Breast epithelium (tissue), 3 donors: Measurements from ENCODE around the gene PKNOX2.

Experiments
- CTCF ChIP-seq, 3 donors: fragments of 450-650 bp; IDR thresholded peaks; one replicate each; pipeline ENCODE4 v1.5.1; 2016 to 2017; ENCODE audit warnings: antibody characterized with exemption in 3 of 3, mild to moderate bottlenecking in 3 of 3, moderate library complexity in 3 of 3
- POLR2A ChIP-seq: fragments of 450-650 bp; IDR thresholded peaks from one replicate; pipeline ENCODE4 v1.6.1; 2016; ENCODE audit warnings: antibody characterized with exemption, mild to moderate bottlenecking, moderate library complexity
- POLR2AphosphoS5 ChIP-seq, 3 donors: sonication (generic); formaldehyde crosslinking; IDR thresholded peaks; one replicate each; pipeline ENCODE4 v1.6.1; 2017; ENCODE audit warnings: antibody characterized with exemption in 3 of 3

- TF ChIP-seq POLR2AphosphoS5 (IDR thresholded peaks at IDR 0.05) (no peak), CTCF (IDR thresholded peaks at IDR 0.05) (no peak), POLR2A (no peak)
Measured at GRCh38 chr11:125369808-125370207, 205.3 kb downstream of the PKNOX2 start.
